ENCODE data around the gene TSPAN7.

Gene TSPAN7

GRCh38 chrX:38643903-38644302 lies 82.6 kb downstream of the TSPAN7 start:
- H3K27ac ChIP-seq (ENCODE audit: low read depth, low read length) = no peak overlapping the region
- no peak overlapping the region for H3K4me2 ChIP-seq (ENCODE audit: low read length)
- no peak for TF ChIP-seq CTCF (IDR thresholded peaks at IDR 0.05; ENCODE audit: low read depth, low read length, poor library complexity, severe bottlenecking)
- no peak for TF ChIP-seq EZH2phosphoT487 (IDR thresholded peaks at IDR 0.05; ENCODE audit: borderline replicate concordance, low read length)
- H3K4me3 ChIP-seq (ENCODE audit: low read length) = no peak overlapping the region
- no peaks in the 10 kb centered on the region for H3K9me3 ChIP-seq (ENCODE audit: control insufficient read depth, insufficient read depth, low read length)
- H3K36me3 ChIP-seq (ENCODE audit: control insufficient read depth, low read length) = no peaks in the 10 kb centered on the region
- no peaks in the 10 kb centered on the region for H3K9me2 ChIP-seq (replicated peaks; ENCODE audit: control insufficient read depth, low read length)
- H3K79me2 ChIP-seq (ENCODE audit: control insufficient read depth, low read length) = no peaks in the 10 kb centered on the region
- H3F3A ChIP-seq (ENCODE audit: control insufficient read depth, insufficient read depth) = no peaks in the 10 kb centered on the region
- no peaks in the 10 kb centered on the region for H4K20me1 ChIP-seq (ENCODE audit: control insufficient read depth, insufficient read depth, low read depth, low read length)
- no peaks in the 10 kb centered on the region for H3K4me1 ChIP-seq (ENCODE audit: control insufficient read depth, low read length)
- no peaks in the 10 kb centered on the region for H3K27me3 ChIP-seq (ENCODE audit: control insufficient read depth, low read length)

GRCh38 chrX:38646129-38646528 lies 84.8 kb downstream of the TSPAN7 start:
- H3K79me2 ChIP-seq (ENCODE audit: control insufficient read depth, low read length) = no peaks in the 10 kb centered on the region
- H3F3A ChIP-seq (ENCODE audit: control insufficient read depth, insufficient read depth) = no peaks in the 10 kb centered on the region
- H3K9me2 ChIP-seq (replicated peaks; ENCODE audit: control insufficient read depth, low read length) = no peaks in the 10 kb centered on the region
- H3K4me1 ChIP-seq (ENCODE audit: control insufficient read depth, low read length) = no peaks in the 10 kb centered on the region
- H3K36me3 ChIP-seq (ENCODE audit: control insufficient read depth, low read length) = no peaks in the 10 kb centered on the region
- no peaks in the 10 kb centered on the region for H3K27me3 ChIP-seq (ENCODE audit: control insufficient read depth, low read length)
- no peak overlapping the region for H3K27ac ChIP-seq (ENCODE audit: low read depth, low read length)
- no peak overlapping the region for H3K4me2 ChIP-seq (ENCODE audit: low read length)
- no peaks in the 10 kb centered on the region for H4K20me1 ChIP-seq (ENCODE audit: control insufficient read depth, insufficient read depth, low read depth, low read length)
- H3K4me3 ChIP-seq (ENCODE audit: low read length) = no peak overlapping the region
- H3K9me3 ChIP-seq (ENCODE audit: control insufficient read depth, insufficient read depth, low read length) = no peaks in the 10 kb centered on the region
- TF ChIP-seq CTCF (IDR thresholded peaks at IDR 0.05; ENCODE audit: low read depth, low read length, poor library complexity, severe bottlenecking) = no peak
- no peak for TF ChIP-seq EZH2phosphoT487 (IDR thresholded peaks at IDR 0.05; ENCODE audit: borderline replicate concordance, low read length)

GRCh38 chrX:38649221-38649620 lies 87.9 kb downstream of the TSPAN7 start:
- Histone ChIP-seq H3F3A (ENCODE audit: control insufficient read depth, insufficient read depth) (no peaks in the 10 kb centered on the region), H3K27ac (ENCODE audit: low read depth, low read length) (no peak overlapping the region), H3K4me1 (ENCODE audit: control insufficient read depth, low read length) (no peaks in the 10 kb centered on the region), H3K27me3 (ENCODE audit: control insufficient read depth, low read length) (no peaks in the 10 kb centered on the region), H3K9me2 (replicated peaks; ENCODE audit: control insufficient read depth, low read length) (no peaks in the 10 kb centered on the region), H3K36me3 (ENCODE audit: control insufficient read depth, low read length) (no peaks in the 10 kb centered on the region), H3K4me3 (ENCODE audit: low read length) (no peak overlapping the region), H3K9me3 (ENCODE audit: control insufficient read depth, insufficient read depth, low read length) (no peaks in the 10 kb centered on the region), H3K4me2 (ENCODE audit: low read length) (no peak overlapping the region), H4K20me1 (ENCODE audit: control insufficient read depth, insufficient read depth, low read depth, low read length) (no peaks in the 10 kb centered on the region), H3K79me2 (ENCODE audit: control insufficient read depth, low read length) (no peaks in the 10 kb centered on the region)
- TF ChIP-seq EZH2phosphoT487 (IDR thresholded peaks at IDR 0.05; ENCODE audit: borderline replicate concordance, low read length) = no peak
- TF ChIP-seq CTCF (IDR thresholded peaks at IDR 0.05; ENCODE audit: low read depth, low read length, poor library complexity, severe bottlenecking) = no peak

Measured in DOHH2 (cell line).